Mammary epithelial cell (primary cell): Measurements from ENCODE around the gene MAP2K1.

ENCODE experiments used
- EZH2 ChIP-seq: IDR thresholded peaks from 2 replicates; pipeline ENCODE4 v1.6.1; 2012; ENCODE audit warnings: low read length, inconsistent platforms, borderline replicate concordance
- TF ChIP-seq, protein P1 (sequence below), 2 donors: IDR thresholded peaks in 1 of 2; conservative IDR thresholded peaks in 1 of 2; 2 replicates each; pipeline ENCODE4 v1.5.1; 2011 to 2012; ENCODE audit warnings: inconsistent platforms in 2 of 2, low read length in 2 of 2, mild to moderate bottlenecking in 2 of 2, control low read depth in 1 of 2, low read depth in 1 of 2; ENCODE audit not compliant: insufficient read depth in 1 of 2; ENCODE audit errors: extremely low read depth in 1 of 2

DNA sequence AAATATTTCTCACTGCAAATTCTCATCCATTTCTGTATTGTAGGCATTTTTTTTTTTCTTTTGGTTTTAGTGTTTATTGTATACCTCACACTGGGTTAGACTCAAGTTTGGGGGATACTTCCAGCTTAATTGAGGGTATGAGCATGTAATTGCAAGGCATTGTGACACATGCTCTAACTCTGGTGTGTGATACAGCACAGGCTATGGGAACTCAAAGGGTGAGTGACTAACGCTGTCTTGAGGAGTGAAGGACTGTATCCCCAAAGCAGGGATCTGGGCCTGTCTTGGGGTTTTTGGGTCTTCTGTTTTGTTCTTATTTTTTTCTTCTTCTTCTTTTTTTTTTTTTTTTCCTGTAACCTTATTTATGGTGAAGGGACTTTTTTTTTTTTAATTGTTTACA, 26.9 kb downstream of the MAP2K1 start:
- TF ChIP-seq, protein P1, sequence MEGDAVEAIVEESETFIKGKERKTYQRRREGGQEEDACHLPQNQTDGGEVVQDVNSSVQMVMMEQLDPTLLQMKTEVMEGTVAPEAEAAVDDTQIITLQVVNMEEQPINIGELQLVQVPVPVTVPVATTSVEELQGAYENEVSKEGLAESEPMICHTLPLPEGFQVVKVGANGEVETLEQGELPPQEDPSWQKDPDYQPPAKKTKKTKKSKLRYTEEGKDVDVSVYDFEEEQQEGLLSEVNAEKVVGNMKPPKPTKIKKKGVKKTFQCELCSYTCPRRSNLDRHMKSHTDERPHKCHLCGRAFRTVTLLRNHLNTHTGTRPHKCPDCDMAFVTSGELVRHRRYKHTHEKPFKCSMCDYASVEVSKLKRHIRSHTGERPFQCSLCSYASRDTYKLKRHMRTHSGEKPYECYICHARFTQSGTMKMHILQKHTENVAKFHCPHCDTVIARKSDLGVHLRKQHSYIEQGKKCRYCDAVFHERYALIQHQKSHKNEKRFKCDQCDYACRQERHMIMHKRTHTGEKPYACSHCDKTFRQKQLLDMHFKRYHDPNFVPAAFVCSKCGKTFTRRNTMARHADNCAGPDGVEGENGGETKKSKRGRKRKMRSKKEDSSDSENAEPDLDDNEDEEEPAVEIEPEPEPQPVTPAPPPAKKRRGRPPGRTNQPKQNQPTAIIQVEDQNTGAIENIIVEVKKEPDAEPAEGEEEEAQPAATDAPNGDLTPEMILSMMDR (conservative IDR thresholded peaks at IDR 0.05 in 1 of 2, IDR thresholded peaks at IDR 0.05 in 1 of 2; ENCODE audit: extremely low read depth in 1 of 2, insufficient read depth in 1 of 2, low read depth in 1 of 2, low read length in 2 of 2) = no peak
- no peak for TF ChIP-seq EZH2
